GM18909 (cell line): Measurements from ENCODE around the gene CHCHD3.

ENCODE experiments used
- ATAC-seq: cut with Tn5 transposase; IDR thresholded peaks from one replicate; pipeline ENCODE4 v1.9.1; 2021; ENCODE audit warnings: mild to moderate bottlenecking; ENCODE audit not compliant: unreplicated experiment, poor library complexity

CHCHD3 gene

GRCh38 chr7:133015888-133016287 is 66.0 kb downstream of the CHCHD3 start:
- no peak for ATAC-seq

- ATAC-seq = no peak
Measured at GRCh38 chr7:133011746-133012145, 70.1 kb downstream of the CHCHD3 start.

- ATAC-seq = no peak
Measured at GRCh38 chr7:133009426-133010252, 72.3 kb downstream of the CHCHD3 start.

- no peak for ATAC-seq
Measured at GRCh38 chr7:133007961-133008360, 73.9 kb downstream of the CHCHD3 start.

- ATAC-seq = no peak
Measured at GRCh38 chr7:133003052-133003910, 78.6 kb downstream of the CHCHD3 start.

- ATAC-seq = no peak
Measured at GRCh38 chr7:133001727-133002126, 80.2 kb downstream of the CHCHD3 start.

GRCh38 chr7:132999845-133000244 is 82.0 kb downstream of the CHCHD3 start:
- no peak for ATAC-seq

GRCh38 chr7:132998763-132999162 is 83.1 kb downstream of the CHCHD3 start:
- no peak for ATAC-seq

GRCh38 chr7:132997505-132997904 is 84.4 kb downstream of the CHCHD3 start:
- ATAC-seq = no peak

- ATAC-seq = no peak
Measured at GRCh38 chr7:132996581-132997242, 85.2 kb downstream of the CHCHD3 start.

- no peak for ATAC-seq
Measured at GRCh38 chr7:132993377-132994013, 88.4 kb downstream of the CHCHD3 start.

- ATAC-seq = no peak
Measured at GRCh38 chr7:132991615-132992587, 90.0 kb downstream of the CHCHD3 start.

GRCh38 chr7:132988117-132988516 is 93.8 kb downstream of the CHCHD3 start:
- no peak for ATAC-seq

- no peak for ATAC-seq
Measured at GRCh38 chr7:132980402-132980801, 101.5 kb downstream of the CHCHD3 start.

- no peak for ATAC-seq
Measured at GRCh38 chr7:132979524-132979923, 102.4 kb downstream of the CHCHD3 start.

GRCh38 chr7:132977234-132977633 is 104.7 kb downstream of the CHCHD3 start:
- ATAC-seq = no peak

- no peak for ATAC-seq
Measured at GRCh38 chr7:132972745-132973144, 109.1 kb downstream of the CHCHD3 start.

GRCh38 chr7:132970257-132970656 is 111.6 kb downstream of the CHCHD3 start:
- no peak for ATAC-seq

- ATAC-seq = no peak
Measured at GRCh38 chr7:132969520-132969919, 112.4 kb downstream of the CHCHD3 start.
